Transverse colon (tissue), 4 donors: Measurements from ENCODE around the gene GPR107. TPM values are rescaled to one million over a fixed set of nuclear protein-coding genes. Genes with fewer than 3 reads are reported as not detected.

Experiments
- DNase-seq: peaks from one replicate; pipeline ENCODE4 v3.0.0-alpha.2; 2019
- H3K27ac ChIP-seq, 4 donors: fragments of 200-600 bp; sonication (generic); 2 replicates each; pipeline ENCODE4 v1.5.1; 2016 to 2018; ENCODE audit warnings: inconsistent platforms in 4 of 4
- H3K27me3 ChIP-seq: fragments of 200-600 bp; sonication (generic); 2 replicates; pipeline ENCODE4 v1.5.1; 2017; ENCODE audit warnings: inconsistent platforms
- H3K36me3 ChIP-seq, 4 donors: fragments of 200-600 bp; sonication (generic); 2 replicates each; pipeline ENCODE4 v1.5.1; 2017 to 2019; ENCODE audit warnings: inconsistent platforms in 4 of 4
- H3K4me1 ChIP-seq, 4 donors: fragments of 200-600 bp; sonication (generic); 2 replicates each; pipeline ENCODE4 v1.5.1; 2017 to 2020; ENCODE audit warnings: inconsistent platforms in 4 of 4
- H3K4me3 ChIP-seq, 4 donors: fragments of 200-600 bp; sonication (generic); 1 replicate in 1 of 4; 2 replicates in 3 of 4; pipeline versions ENCODE4 v1.5.1 to v1.6.1; 2017 to 2019; ENCODE audit warnings: inconsistent platforms in 4 of 4
- H3K9me3 ChIP-seq, 2 donors: fragments of 200-600 bp; sonication (generic); 2 replicates each; pipeline ENCODE4 v1.5.1; 2017 to 2019; ENCODE audit warnings: inconsistent platforms in 2 of 2
- CTCF ChIP-seq, 5 experiments: fragments of 200-600 bp in 3 of 5; fragments of 450-650 bp in 2 of 5; sonication (generic) in 3 of 5; IDR thresholded peaks; 1 replicate in 2 of 5; 2 replicates in 3 of 5; pipeline ENCODE4 v1.5.1; 2016 to 2017; ENCODE audit warnings: antibody characterized with exemption in 5 of 5, inconsistent platforms in 3 of 5, mild to moderate bottlenecking in 2 of 5, moderate library complexity in 1 of 5
- EP300 ChIP-seq: sonication (generic); formaldehyde crosslinking; IDR thresholded peaks from one replicate; pipeline ENCODE4 v1.6.1; 2017; ENCODE audit warnings: antibody characterized with exemption, low read depth
- POLR2A ChIP-seq: fragments of 450-650 bp; IDR thresholded peaks from one replicate; pipeline ENCODE4 v1.6.1; 2016; ENCODE audit warnings: antibody characterized with exemption, mild to moderate bottlenecking, moderate library complexity
- POLR2AphosphoS5 ChIP-seq, 3 donors: sonication (generic); formaldehyde crosslinking; IDR thresholded peaks; one replicate each; pipeline ENCODE4 v1.6.1; 2016; ENCODE audit warnings: antibody characterized with exemption in 3 of 3
- whole genome bisulfite sequencing, 2 donors: methylation state at CpG; one replicate each; pipeline ENCODE4 v1.1.5; 2018; ENCODE audit warnings: low coverage in 1 of 2; 5-methylcytosine and 5-hydroxymethylcytosine counted together
- in situ Hi-C, 4 donors: fragments of 200-750 bp; cut with MboI; loops; one replicate each; pipeline versions ENCODE4 v1.15.0 to v1.15.1; 2017; ENCODE audit warnings: low sequenced_read_pairs in 3 of 4, low pct_ligation_motif_present in 1 of 4, low pct_unique_long_range_greater_than_20kb in 1 of 4
- intact Hi-C: fragments of 100-400 bp; cut with DNase I; formaldehyde crosslinking; loops from one replicate; pipeline ENCODE4 v1.15.1; 2023; ENCODE audit warnings: low total_unique reads
- total RNA-seq, 4 donors: library from RNA; depleted of rRNA; stranded (reverse); fragments of >200 nt; gene quantifications; one replicate each; pipeline ENCODE4 v1.1.0, GENCODE V29; 2016

Gene GPR107
- total RNA-seq, 4 donors from 2014 or later, result 25.7 to 33.7 (median 32.7) TPM

- no peaks in the 10 kb centered on the region for H3K27me3 ChIP-seq
- peaks cover 8 to 63% (median 49%) of the 10 kb centered on the region in 4 donors for H3K4me1 ChIP-seq
- intact Hi-C loops (no loop called here), in situ Hi-C loops (no loop called here)
- H3K9me3 ChIP-seq, result no peaks in the 10 kb centered on the region
- 86% methylated on average over 15 of the region's 15 CpGs; no CpG with 5 or more reads in 1 of the 2 donors for WGBS, 2 donors
- H3K4me3 ChIP-seq, result no peak overlapping the region
- H3K27ac ChIP-seq, result peak overlapping the region; percentile 71 to 87 (median 81)
- TF ChIP-seq CTCF (IDR thresholded peaks at IDR 0.05), result no peak
- TF ChIP-seq POLR2AphosphoS5 (IDR thresholded peaks at IDR 0.05), result no peak
- TF ChIP-seq POLR2A, result no peak
- TF ChIP-seq EP300, result no peak
- H3K36me3 ChIP-seq, result no peaks in the 10 kb centered on the region
- no peak for DNase-seq
Observed at GRCh38 chr9:130185017-130185416, 131.3 kb downstream of the GPR107 start.

GRCh38 chr9:130185490-130186031 is 131.9 kb downstream of the GPR107 start:
- in situ Hi-C loops, result no loop called here
- WGBS, 2 donors, result 77% methylated on average over 17 of the region's 17 CpGs; no CpG with 5 or more reads in 1 of the 2 donors

GRCh38 chr9:130186051-130186450 is 132.3 kb downstream of the GPR107 start:
- no peak for DNase-seq
- intact Hi-C loops (no loop called here), in situ Hi-C loops (no loop called here)
- Histone ChIP-seq H3K4me3 (no peak overlapping the region), H3K27ac (peak overlapping the region; percentile 71 to 87 (median 81)), H3K27me3 (no peaks in the 10 kb centered on the region), H3K4me1 (peaks cover 8 to 63% (median 52%) of the 10 kb centered on the region in 4 donors), H3K9me3 (no peaks in the 10 kb centered on the region), H3K36me3 (no peaks in the 10 kb centered on the region)
- TF ChIP-seq CTCF (IDR thresholded peaks at IDR 0.05), result no peak
- peak in 2 of 3 donors; percentile 26 to 41 for TF ChIP-seq POLR2AphosphoS5 (IDR thresholded peaks at IDR 0.05)
- 63% methylated on average over 6 of the region's 6 CpGs; no CpG with 5 or more reads in 1 of the 2 donors for WGBS, 2 donors

More at GRCh38 chr9:130185490-130186031, 131.9 kb downstream of the GPR107 start:
- no peak for DNase-seq
- Histone ChIP-seq H3K4me1 (peaks cover 8 to 63% (median 50%) of the 10 kb centered on the region in 4 donors), H3K27ac (peak overlapping the region; percentile 71 to 87 (median 81)), H3K36me3 (no peaks in the 10 kb centered on the region), H3K9me3 (no peaks in the 10 kb centered on the region), H3K4me3 (no peak overlapping the region), H3K27me3 (no peaks in the 10 kb centered on the region)
- intact Hi-C loops, result no loop called here
- TF ChIP-seq POLR2A, result no peak

GRCh38 chr9:130186839-130187522 is 133.3 kb downstream of the GPR107 start:
- Histone ChIP-seq H3K36me3 (no peaks in the 10 kb centered on the region), H3K27ac (peak overlapping the region; percentile 71 to 87 (median 81)), H3K9me3 (no peaks in the 10 kb centered on the region), H3K4me3 (peak overlapping the region; percentile 6 to 37 (median 24)), H3K27me3 (no peaks in the 10 kb centered on the region), H3K4me1 (peaks cover 8 to 61% (median 46%) of the 10 kb centered on the region in 4 donors)
- DNase-seq, result peak; percentile 80
- WGBS, 2 donors, result 56% methylated on average over 16 of the region's 25 CpGs; no CpG with 5 or more reads in 1 of the 2 donors
- in situ Hi-C loops (no loop called here), intact Hi-C loops (no loop called here)
- peak; percentile 51 to 69 (median 67) for TF ChIP-seq POLR2AphosphoS5 (IDR thresholded peaks at IDR 0.05)
- TF ChIP-seq CTCF (IDR thresholded peaks at IDR 0.05), result no peak
- TF ChIP-seq EP300, result no peak
- peak; percentile 50 for TF ChIP-seq POLR2A
